DMS 273 treated with DMSO at 0.1 percent for 48 hours (cell line): ENCODE results near the gene MYO15A.

Experiments used
- DNase-seq: peaks from one replicate; lab custom pipeline; 2025; lab: John Stamatoyannopoulos, UW

Gene MYO15A

GRCh38 chr17:18158022-18158600 is 49.6 kb downstream of the MYO15A start:
- no peak for DNase-seq

DNA sequence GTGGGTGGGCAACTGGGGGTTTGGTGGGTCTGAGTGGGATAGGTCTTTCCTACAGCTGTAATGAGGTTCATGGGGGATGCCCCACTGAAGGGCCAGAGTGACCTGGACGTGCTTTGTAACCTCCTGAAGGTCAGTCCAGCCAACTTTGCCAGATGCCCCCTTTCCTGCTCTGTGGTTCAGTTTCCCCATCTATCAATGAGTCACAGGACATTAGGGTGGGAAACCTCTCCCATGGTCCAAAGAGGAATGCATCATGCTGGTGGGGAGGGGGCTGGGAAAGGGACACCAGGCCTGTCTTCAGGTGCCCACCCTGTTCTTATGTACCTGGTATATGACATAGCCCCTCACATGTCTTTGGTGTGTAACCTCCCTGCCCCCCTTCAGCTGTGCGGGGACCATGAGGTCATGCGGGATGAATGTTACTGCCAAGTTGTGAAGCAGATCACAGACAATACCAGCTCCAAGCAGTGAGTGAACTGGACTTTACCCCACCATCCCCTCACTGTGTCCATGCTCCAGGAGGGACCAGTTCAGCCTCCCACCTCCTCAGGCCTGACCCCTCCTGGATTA is 51.1 kb downstream of the MYO15A start:
- DNase-seq: no peak

DNA sequence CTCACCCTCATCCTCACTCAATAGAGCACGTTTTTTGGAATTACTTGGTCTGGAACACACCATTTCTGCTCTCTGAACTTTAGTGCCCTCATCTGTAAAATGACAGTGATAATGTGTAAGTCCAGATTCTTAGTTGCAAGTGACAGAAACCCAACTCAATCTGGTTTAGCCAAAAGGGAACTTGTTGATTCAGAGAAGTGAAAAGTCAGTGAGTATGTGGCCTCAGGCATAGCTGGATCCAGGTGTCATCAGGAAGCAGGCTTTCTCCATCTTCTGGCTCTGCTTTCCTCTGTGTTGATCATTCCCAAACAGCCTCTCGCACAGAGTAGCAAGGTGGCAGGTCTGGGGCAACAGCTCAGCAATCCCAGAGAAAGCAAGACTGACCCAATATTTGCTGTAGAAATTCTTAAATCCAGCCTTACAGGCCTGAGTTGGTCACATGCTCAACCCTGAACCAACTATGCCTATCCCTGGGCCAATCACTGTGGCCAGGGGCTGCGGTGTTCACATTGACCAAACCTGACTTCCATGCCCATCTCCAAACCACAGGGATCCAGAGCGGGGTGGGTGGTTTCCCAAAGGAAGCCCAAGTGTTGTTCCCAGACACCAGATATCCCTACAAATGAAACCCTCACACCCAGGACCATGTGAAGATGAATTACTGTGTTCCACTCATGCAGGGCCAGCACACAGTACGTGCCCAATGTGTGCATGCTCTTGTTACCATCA is 51.7 kb downstream of the MYO15A start:
- DNase-seq: no peak

DNA sequence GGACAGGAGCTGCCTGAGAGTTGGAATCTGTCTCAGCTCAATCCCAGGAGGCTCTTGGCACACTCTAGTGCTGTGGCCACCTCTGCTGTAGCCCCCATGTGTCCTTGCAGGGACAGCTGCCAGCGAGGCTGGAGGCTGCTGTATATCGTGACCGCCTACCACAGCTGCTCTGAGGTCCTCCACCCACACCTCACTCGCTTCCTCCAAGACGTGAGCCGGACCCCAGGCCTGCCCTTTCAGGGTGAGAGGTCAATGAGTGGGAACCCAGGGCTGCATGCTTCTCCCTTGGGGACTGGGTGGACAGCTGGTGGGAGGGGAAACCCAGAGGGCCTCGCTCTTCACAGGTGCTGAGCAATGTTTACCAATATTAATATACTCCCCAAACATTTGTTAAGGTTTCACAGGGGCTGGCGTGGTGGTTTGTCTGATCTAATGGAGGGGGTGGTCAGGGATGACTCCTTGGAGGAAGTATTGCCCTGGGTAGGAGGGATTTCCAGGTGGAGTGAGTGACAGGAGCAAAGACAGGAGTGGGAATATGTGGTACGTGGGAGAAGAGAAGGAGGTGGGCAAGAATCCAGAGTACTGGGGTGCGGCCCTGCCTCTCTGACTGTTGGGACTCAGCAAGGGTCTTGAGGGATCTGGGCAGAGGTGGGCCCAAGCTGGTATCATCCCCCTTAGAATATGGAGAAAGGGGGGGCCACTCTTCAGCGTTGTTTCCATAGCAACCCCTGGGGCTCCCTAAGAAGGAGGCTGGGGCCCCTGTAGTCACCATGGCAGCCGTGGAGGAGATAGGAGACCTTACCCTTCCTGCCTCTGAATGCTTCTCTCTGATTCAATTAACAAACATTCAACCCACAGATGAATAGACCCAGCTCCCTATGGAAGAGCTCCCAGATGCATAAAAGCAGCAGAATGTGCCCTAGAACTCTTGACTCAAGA is 52.9 kb downstream of the MYO15A start:
- DNase-seq: no peak

DNA sequence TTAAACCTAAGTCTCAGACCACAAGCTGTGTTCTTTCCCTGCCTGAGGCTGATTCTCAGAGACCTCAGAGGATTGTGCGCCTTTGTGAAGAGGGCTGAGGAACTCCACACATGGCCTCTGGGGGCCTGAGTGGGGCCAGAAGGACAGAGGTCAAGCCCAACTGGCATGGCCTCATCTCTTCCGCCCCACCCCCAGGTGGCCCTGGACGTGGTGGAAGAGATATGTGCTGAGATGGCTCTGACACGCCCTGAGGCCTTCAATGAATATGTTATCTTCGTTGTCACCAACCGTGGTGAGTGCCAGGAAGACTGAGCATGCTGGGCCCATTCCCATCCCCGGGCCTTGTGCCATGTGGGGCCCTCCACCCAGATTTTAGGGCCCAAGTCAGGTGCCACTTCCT is 55.0 kb downstream of the MYO15A start:
- no peak for DNase-seq

DNA sequence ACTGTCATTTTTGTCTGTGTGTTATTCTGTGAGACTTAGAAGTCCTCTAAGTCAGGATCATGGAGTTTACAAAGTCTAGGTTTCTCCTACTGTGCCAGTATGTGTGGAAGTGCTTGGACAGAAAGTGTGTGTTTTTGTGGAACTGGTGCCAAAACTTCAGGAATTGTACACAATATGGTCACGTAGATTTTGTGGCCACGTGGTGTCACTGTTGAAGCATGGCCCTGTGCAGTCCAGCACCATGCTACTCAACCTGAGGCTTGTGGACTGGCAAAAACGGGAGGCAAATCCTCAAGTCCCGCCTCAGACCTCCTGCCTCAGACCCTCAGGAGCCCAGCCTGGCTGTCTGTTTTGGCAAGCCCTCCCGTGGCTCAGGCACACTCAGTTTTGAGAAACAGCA is 58.3 kb downstream of the MYO15A start:
- no peak for DNase-seq

GRCh38 chr17:18167421-18167820 is 58.9 kb downstream of the MYO15A start:
- DNase-seq: no peak

GRCh38 chr17:18172531-18173278 is 64.1 kb downstream of the MYO15A start:
- DNase-seq: peak; percentile 79

- DNase-seq: no peak
Observed at GRCh38 chr17:18173740-18174139, 65.2 kb downstream of the MYO15A start.

DNA sequence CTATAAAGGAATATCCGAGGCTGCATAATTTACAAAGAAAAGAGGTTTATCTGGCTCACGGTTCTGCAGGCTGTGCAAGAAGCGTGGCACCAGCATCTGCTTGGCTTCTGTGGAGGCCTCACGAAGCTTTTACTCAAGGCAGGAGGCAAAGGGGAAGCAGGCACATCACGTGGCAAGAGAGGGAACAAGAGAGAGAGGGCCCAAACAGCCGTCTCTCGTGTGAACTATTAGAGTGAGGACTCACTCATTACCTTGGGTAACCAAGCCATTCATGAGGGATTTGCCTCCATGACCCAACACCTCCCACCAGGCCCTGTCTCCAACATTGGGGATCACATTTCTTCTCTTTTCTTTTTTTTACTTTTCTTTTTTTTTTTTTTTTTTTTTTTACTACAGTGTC is 67.6 kb downstream of the MYO15A start:
- no peak for DNase-seq

DNA sequence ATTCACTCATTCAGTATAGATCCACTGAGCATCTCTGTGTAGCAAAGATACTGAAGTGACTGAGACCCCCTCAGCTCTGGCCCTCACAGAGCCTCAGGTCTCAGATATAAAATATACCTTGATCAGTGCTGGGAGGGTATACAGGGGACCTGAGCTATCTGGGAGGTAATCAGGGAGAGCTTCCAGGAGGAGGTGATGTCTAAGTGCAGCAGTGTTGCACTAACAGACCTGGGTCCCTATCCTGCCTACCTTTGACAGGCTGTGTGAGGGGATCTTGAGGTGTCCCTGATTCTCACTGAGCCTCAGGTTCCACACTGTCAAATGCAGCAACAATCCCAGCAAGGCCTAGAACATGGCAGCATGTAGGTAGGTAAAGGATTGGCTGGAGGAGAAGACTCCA is 68.6 kb downstream of the MYO15A start:
- no peak for DNase-seq

GRCh38 chr17:18177722-18178121 is 69.2 kb downstream of the MYO15A start:
- no peak for DNase-seq

DNA sequence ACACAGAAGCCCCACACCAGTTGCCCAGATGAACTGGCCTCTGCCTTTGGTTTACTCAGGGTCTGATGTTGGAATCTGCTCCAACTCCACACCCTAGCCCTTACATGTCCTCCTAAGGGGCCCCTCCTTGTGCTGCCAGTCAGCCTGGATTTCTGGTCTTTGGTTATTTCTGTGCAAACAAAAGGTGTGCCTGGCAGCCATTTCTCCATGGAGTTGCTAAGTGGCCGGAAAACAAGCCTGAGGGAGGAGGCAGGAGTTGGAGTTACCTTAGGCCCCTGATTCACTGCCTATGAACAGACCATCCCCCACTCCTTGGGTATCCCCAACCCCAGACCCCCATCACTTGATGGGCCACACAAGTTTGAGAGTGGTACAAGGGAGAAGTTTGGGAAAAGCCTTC is 70.6 kb downstream of the MYO15A start:
- no peak for DNase-seq

GRCh38 chr17:18179804-18180203 is 71.2 kb downstream of the MYO15A start:
- no peak for DNase-seq

- DNase-seq: no peak
Observed at GRCh38 chr17:18181358-18181757, 72.8 kb downstream of the MYO15A start.

DNA sequence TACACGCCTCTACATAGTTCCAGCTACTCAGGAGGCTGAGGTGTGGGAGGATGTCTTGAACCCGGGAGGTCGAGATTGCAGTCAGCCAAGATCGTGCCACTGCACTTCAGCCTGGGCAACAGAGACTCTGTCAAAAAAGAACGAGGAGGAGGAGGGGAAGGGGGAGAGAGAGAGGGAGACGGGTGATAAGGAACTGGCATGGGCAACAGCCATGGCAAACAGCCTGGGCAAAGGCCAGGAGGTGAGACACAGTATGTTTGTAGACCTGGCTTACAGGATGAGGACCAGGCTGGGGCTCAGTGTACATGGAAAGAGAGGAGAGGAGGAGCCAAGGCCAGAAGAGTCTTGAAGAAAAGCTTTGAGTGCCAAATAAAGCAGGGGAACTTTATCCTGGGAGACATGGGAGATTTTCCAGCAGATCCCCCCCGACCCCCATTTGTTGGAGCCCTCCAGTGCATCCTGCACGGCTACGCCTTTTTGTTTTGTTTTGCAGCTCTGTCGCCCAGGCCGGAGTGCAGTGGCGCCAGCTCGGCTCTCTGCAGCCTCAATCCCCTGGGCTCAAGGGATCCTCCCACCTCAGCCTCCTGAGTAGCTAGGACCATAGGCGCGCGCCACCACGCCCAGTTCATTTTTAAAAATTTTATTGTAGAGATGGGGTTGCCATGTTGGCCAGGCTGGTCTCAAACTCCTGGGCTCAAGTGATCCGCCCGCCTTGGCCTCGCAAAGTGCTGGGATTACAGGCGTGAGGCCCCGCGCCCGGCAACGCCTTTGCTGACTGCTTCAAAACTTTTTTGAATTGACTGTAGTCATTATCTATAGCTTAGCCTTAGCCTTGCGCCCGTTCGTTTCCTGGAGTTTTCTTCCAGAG is 73.8 kb downstream of the MYO15A start:
- no peak for DNase-seq

GRCh38 chr17:18182978-18183333 is 74.4 kb downstream of the MYO15A start:
- no peak for DNase-seq

DNA sequence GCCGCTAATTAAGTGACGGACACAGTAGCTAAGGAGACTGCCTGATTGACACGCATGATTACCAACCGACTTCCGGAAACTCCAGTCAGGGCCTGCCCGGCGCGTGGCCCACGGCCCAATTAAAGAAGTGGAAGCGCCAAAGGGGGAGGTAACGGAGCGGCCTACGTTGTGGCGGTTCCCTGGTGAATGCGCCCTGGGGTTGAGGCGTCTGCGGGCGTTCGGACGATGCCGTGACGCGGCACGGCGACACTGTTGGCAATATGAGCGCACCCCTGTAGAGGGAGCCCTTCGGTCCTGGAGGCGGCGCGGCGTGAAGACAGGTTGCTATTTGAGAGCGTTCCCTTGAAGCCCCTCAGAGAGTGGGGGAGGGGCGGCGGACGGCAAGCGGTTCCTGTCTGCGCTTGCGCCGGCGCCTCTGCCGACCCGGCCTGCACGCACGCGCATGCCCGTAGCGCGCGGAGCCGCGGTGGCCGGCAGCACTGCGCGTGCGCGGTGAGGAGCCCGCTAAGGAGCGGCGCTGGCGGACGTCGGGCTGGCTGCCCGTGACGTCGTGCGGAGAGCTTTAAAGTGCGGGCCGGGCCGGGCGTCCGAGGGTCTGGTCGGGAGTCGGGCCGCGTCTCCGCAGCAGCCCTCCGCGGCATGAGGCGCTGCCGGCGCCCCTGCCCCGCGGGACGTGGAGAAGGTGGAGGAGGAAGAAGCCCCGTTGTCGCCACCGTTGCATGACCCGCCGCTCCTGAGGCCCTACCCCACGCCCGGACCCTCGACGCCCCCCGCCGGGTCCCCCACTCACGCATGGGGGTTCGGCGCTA is 75.0 kb downstream of the MYO15A start, which contains the start of gene ALKBH5:
ALKBH5 (plus strand) TSS at position 495 of the 809 bp plus-strand sequence. CDS start 416 bp downstream, outside the sequence.
- DNase-seq: peak; percentile 96

- no peak for DNase-seq
Observed at GRCh38 chr17:18184143-18185031, 75.8 kb downstream of the MYO15A start.
